Adipocyte (in vitro differentiated cells): ENCODE data around the gene LRFN2.

ENCODE experiments used
- DNase-seq: peaks from one replicate; pipeline ENCODE4 v3.0.0-alpha.2; 2015; ENCODE audit warnings: low read depth
- H3K27me3 ChIP-seq: replicated peaks from 2 replicates; pipeline ENCODE4 v1.7.0; 2013; ENCODE audit warnings: mild to moderate bottlenecking, low read length, moderate library complexity; ENCODE audit not compliant: control insufficient read depth, insufficient read depth
- H3K36me3 ChIP-seq: 2 replicates; pipeline ENCODE4 v1.7.0; 2013; ENCODE audit warnings: low read length, mild to moderate bottlenecking, moderate library complexity; ENCODE audit not compliant: control insufficient read depth, insufficient read depth, severe bottlenecking
- H3K4me1 ChIP-seq: 2 replicates; pipeline ENCODE4 v1.7.0; 2013; ENCODE audit warnings: mild to moderate bottlenecking, low read length, moderate library complexity; ENCODE audit not compliant: control insufficient read depth, insufficient read depth
- H3K4me3 ChIP-seq: 2 replicates; pipeline ENCODE4 v1.7.0; 2013; ENCODE audit warnings: mild to moderate bottlenecking, low read length, moderate library complexity
- H3K9ac ChIP-seq: 2 replicates; pipeline ENCODE4 v1.7.0; 2013; ENCODE audit warnings: mild to moderate bottlenecking, low read length, moderate library complexity
- H3K9me3 ChIP-seq: 2 replicates; pipeline ENCODE4 v1.7.0; 2013; ENCODE audit warnings: mild to moderate bottlenecking, low read length, moderate library complexity; ENCODE audit not compliant: control insufficient read depth

Gene LRFN2

DNA sequence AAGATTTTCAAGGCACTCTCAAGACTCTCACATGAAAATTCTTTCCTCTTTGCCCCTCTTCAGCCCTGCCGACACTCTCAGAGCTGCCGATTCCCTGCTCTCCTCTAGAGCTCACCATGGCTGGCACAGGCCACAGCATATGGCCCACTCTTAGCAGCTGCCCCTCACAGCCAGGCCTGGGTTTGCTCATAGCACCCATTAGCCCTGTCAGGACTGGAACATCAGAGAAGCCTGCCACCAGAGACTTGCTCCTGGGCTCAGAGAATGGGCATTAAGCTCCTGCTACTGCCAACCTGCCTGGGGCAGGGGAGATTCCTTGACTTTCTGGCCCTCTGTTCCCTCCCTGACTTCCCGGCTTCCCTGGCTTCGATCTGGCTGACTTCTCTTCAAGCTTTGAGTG, 96.7 kb downstream of the LRFN2 start:
- DNase-seq, result no peak
- Histone ChIP-seq H3K9ac (no peak overlapping the region), H3K4me1 (no peaks in the 10 kb centered on the region), H3K36me3 (no peaks in the 10 kb centered on the region), H3K4me3 (no peak overlapping the region), H3K27me3 (peaks cover 38% of the 10 kb centered on the region), H3K9me3 (no peaks in the 10 kb centered on the region)

DNA sequence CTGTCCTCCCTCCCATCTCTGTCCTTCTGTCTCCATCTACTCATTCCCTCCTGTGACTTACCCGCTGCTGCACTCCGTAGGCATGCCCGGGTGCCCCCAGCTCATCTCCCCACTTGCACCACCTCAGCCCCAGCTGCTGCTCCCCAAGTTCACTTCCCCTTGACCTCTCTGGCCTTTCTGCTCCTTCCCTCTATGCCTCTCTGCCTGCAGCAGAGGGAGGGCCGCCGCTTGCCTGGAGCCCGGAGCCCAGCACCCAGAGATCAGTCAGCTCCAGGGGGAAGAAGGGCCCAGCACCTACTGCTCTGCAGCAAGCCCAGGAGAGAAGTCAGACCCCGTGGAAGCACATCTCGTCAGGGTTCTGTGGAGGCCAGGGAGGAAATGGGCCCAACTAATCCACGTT, 97.4 kb downstream of the LRFN2 start:
- Histone ChIP-seq H3K9me3 (no peaks in the 10 kb centered on the region), H3K27me3 (peaks cover 33% of the 10 kb centered on the region), H3K9ac (no peak overlapping the region), H3K4me1 (no peaks in the 10 kb centered on the region), H3K36me3 (no peaks in the 10 kb centered on the region), H3K4me3 (no peak overlapping the region)
- no peak for DNase-seq

DNA sequence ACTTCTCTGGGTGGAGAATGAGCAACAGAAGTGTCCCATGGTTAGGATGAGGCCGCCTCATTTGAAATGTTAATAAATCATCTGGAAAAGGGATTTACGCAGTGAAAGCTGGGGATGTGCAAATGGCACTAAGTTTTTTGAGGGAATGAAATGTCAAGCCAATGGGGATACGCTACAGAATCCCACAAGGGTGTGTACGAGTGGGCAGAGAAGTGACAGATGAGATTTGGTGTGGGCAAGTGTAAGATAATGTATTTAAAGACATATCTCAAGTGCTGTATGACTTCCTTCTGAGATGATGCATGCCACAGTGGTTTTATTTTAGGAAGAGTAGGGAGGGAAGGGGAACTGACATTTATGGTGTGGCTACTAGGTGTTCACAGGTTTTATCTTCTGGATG, 100.6 kb downstream of the LRFN2 start:
- no peak for DNase-seq
- H3K4me3 ChIP-seq, result no peak overlapping the region
- H3K9ac ChIP-seq, result no peak overlapping the region
- peaks cover 36% of the 10 kb centered on the region for H3K27me3 ChIP-seq
- H3K4me1 ChIP-seq, result no peaks in the 10 kb centered on the region
- H3K36me3 ChIP-seq, result no peaks in the 10 kb centered on the region
- no peaks in the 10 kb centered on the region for H3K9me3 ChIP-seq

DNA sequence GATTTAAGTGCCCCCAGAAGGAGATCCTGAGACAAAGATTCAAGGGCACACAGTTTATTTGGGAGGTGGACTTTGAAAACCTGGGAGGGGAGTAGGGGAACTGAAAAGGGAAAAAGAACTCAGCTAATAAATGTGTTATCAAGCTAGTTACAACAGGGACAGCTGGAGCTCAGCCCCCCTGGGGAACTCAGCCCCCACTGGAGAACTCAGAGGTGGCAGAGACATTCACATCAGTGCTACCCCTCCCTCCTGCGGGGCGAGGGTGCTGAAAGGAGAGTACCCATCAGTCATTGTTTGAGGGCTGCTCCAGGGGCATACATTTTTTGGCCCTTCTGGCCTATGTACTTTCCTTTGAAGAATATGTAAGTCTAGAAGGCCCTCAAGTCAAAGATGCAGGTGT, 101.4 kb downstream of the LRFN2 start:
- H3K4me1 ChIP-seq, result no peaks in the 10 kb centered on the region
- no peaks in the 10 kb centered on the region for H3K36me3 ChIP-seq
- peaks cover 36% of the 10 kb centered on the region for H3K27me3 ChIP-seq
- H3K4me3 ChIP-seq, result no peak overlapping the region
- no peaks in the 10 kb centered on the region for H3K9me3 ChIP-seq
- no peak for DNase-seq
- H3K9ac ChIP-seq, result no peak overlapping the region

DNA sequence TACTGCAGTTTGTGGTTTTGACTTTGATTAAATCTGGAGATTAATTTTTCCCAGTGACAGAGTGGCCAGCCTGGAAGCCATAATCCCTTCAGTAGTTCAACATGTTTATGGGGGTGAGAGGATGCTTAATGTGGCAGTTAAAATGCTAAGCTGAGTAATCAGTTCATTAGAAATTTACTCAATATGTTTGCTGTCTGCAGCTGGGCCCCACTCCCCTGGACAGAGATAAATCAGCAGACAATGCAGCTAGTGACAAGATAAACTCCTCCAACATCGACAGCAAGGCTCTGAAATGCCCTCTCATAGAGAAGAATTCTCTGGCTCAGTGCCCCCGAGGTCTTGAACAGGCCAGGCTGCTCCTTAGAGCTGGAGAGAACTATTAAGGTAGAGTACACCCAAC, 101.9 kb downstream of the LRFN2 start:
- Histone ChIP-seq H3K9me3 (no peaks in the 10 kb centered on the region), H3K36me3 (no peaks in the 10 kb centered on the region), H3K9ac (no peak overlapping the region), H3K27me3 (peaks cover 36% of the 10 kb centered on the region), H3K4me1 (no peaks in the 10 kb centered on the region), H3K4me3 (no peak overlapping the region)
- no peak for DNase-seq

DNA sequence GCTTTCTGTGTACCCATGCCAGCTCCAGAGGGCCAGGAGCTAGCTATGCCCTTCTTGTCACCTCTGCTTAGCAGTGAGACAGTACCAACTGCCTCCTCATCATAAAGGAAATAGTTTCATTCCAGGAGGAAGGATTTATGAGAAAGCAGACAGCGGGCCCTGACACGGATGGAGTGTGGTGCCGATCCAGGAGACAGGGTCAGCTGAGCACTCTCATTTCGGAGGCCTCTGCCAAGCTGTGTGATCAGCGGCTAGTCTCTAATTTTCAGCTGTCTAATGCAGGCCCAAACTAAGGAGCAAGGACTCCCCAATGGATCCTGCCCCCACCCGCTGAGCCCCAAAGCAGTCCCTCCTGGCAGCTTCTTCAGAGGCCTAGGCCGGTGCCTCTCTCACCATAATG, 103.1 kb downstream of the LRFN2 start:
- Histone ChIP-seq H3K9ac (no peak overlapping the region), H3K4me1 (no peaks in the 10 kb centered on the region), H3K36me3 (no peaks in the 10 kb centered on the region), H3K9me3 (no peaks in the 10 kb centered on the region), H3K4me3 (no peak overlapping the region), H3K27me3 (peaks cover 33% of the 10 kb centered on the region)
- no peak for DNase-seq

DNA sequence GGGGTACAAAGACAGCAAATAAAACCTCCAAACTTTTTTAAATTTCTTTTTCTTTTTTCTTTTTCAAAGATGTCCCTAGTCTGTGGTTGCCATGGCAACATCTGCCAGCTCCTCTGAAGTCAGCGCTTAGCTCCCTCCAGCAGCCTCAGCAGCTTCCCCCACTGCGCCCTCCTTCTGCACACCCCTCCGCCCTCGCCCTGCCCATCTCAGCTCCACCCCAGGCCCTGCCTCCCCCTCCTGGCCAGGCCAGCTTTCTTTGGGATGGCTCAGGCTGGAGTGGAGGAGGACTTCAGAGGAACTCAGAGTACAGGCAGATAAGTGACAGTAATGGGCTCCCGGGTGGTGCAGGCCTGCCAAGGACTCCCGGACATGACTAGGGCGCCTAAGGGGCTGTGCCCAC, 104.6 kb downstream of the LRFN2 start:
- no peaks in the 10 kb centered on the region for H3K4me1 ChIP-seq
- peaks cover 40% of the 10 kb centered on the region for H3K27me3 ChIP-seq
- no peak overlapping the region for H3K4me3 ChIP-seq
- no peak overlapping the region for H3K9ac ChIP-seq
- H3K9me3 ChIP-seq, result no peaks in the 10 kb centered on the region
- no peaks in the 10 kb centered on the region for H3K36me3 ChIP-seq
- DNase-seq, result no peak

DNA sequence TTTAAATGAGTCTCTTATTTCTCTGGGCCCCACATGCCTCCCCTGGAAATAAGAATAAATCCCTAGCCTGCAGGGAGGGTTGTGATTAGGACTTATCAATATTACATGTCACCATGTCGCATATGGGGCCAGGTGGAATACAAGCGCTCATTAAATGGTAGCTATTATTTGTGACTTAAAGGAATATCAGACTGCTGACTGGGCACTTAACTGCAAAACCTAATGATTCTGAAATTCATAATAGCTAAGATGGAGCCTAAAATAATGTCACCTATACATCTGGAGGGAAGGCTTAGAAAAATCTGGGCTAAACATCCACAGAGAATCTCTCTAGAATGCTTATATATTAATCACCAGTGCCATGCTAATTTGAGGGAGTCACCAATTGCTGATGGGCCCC, 106.5 kb downstream of the LRFN2 start:
- no peaks in the 10 kb centered on the region for H3K9me3 ChIP-seq
- no peaks in the 10 kb centered on the region for H3K4me1 ChIP-seq
- no peak overlapping the region for H3K4me3 ChIP-seq
- no peak overlapping the region for H3K9ac ChIP-seq
- H3K27me3 ChIP-seq, result peaks cover 35% of the 10 kb centered on the region
- no peaks in the 10 kb centered on the region for H3K36me3 ChIP-seq
- DNase-seq, result no peak

DNA sequence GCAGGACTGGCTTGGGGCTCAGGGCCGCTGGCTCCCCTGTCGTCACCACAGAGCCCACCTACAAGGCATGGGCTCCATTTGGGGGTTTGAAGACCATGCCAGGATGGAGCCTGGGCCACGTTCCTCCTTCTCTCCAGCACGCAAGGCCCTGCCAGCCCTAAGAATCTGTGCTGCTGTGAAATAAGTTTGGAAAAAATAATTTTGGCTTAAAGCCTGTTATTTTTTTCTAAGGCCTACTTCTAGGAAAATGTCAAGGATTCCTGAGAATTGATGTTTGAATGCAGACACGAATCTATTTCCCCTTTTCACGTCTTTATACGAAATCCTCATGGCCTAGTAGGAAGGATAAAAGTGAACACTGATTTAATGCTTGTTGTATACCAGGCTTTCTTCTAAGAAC, 107.5 kb downstream of the LRFN2 start:
- no peaks in the 10 kb centered on the region for H3K4me1 ChIP-seq
- no peak for DNase-seq
- no peak overlapping the region for H3K4me3 ChIP-seq
- H3K36me3 ChIP-seq, result no peaks in the 10 kb centered on the region
- peaks cover 33% of the 10 kb centered on the region for H3K27me3 ChIP-seq
- H3K9ac ChIP-seq, result no peak overlapping the region
- no peaks in the 10 kb centered on the region for H3K9me3 ChIP-seq

DNA sequence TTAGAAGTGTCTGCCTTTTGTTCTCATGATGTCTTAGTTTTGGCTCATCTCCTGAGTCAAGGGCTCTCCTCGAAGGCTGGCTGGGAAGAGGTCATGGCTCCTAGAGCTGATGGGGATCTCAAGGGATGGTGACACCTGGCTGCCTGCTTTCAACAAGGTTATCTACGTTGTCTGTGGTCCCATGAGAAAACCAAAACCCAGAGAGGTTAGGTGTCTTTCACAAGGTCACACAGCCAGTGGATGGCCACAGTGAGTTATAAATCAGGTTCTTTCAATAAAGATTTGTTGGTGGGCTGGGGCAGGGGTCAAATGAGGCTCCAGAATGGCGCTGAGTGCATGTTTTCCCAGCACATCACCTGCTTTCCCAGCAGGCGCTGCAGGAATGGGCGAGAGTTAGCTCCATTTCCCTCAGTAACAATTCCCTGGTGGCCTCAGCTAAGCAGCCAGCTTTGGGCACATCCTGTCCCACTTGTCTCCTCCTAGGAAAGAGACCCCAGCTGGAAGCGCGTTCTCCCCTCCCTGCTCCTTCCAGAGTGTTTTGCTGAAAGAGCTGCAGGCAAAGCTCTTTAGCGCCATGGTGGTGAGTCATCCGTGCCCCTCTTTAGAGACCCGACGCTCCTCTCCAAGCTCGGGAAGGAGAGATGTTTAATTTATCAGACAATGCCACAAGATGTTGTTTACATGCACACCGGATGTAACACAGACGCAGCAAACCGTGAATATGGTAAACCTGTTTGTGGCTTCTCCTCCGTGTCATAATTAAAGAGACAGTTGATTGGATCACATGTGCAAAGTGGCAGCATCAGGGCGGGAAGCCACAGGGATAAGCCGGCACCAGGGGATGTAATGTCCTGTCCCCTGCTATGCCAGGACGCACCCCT, 109.7 kb downstream of the LRFN2 start:
- Histone ChIP-seq H3K36me3 (no peaks in the 10 kb centered on the region), H3K4me1 (no peaks in the 10 kb centered on the region), H3K4me3 (no peak overlapping the region), H3K9ac (no peak overlapping the region), H3K9me3 (no peaks in the 10 kb centered on the region), H3K27me3 (peaks cover 17% of the 10 kb centered on the region)
- DNase-seq, result no peak

DNA sequence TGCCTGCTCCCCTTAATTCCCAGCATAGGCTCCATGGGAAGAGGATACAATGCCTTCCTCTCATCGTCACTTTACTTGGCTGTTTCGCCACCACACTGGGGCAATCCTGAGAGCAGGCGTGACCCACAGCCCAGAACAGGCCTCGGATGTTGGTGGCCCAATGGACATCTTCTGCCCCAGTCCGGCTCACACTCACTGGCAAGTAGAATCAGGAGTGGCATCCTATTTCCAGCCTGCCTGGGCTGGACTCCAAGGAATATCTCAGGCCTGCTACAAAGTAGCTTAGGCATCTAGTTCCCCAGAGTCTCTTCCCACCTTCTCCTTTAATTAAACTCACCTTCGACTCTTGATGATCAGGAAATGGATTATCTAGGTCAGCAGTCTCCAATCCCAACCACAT, 110.5 kb downstream of the LRFN2 start:
- Histone ChIP-seq H3K9me3 (no peaks in the 10 kb centered on the region), H3K9ac (no peak overlapping the region), H3K36me3 (no peaks in the 10 kb centered on the region), H3K4me3 (no peak overlapping the region), H3K4me1 (no peaks in the 10 kb centered on the region), H3K27me3 (peaks cover 17% of the 10 kb centered on the region)
- DNase-seq, result no peak

DNA sequence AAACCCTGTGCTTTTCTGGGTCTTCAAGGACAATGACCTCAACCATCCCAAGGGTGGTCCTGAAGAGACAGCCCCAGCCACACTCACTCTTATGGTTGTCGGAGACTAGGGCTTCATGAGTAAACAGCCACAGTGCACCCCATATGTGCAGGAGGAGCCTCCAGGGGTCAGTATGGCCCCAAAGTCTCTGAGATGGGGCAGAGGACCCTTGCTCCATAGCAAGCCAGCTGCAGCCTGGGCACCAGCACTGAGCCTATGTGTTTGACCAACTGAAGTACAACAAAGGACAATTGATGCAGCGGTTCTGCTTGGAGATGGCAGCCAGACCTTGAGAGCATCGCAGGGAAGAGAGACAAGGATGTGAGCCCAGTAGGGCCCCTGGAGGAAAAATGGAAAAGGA, 112.2 kb downstream of the LRFN2 start:
- no peaks in the 10 kb centered on the region for H3K4me1 ChIP-seq
- no peak for DNase-seq
- no peak overlapping the region for H3K9ac ChIP-seq
- H3K36me3 ChIP-seq, result no peaks in the 10 kb centered on the region
- no peaks in the 10 kb centered on the region for H3K9me3 ChIP-seq
- peaks cover 22% of the 10 kb centered on the region for H3K27me3 ChIP-seq
- H3K4me3 ChIP-seq, result no peak overlapping the region
